Hippocampal formation (tissue), 2 donors: Measurements from ENCODE around the gene ATXN2L.
"Not testable (repeated sequence)": the region's sequence is repeated elsewhere in the genome, so short reads cannot be mapped to it uniquely, and the experiment has no call there.

Experiments used
- DNase-seq, 2 donors: peaks; one replicate each; lab custom pipeline; 2025; lab: John Stamatoyannopoulos, UW

ATXN2L gene

DNA sequence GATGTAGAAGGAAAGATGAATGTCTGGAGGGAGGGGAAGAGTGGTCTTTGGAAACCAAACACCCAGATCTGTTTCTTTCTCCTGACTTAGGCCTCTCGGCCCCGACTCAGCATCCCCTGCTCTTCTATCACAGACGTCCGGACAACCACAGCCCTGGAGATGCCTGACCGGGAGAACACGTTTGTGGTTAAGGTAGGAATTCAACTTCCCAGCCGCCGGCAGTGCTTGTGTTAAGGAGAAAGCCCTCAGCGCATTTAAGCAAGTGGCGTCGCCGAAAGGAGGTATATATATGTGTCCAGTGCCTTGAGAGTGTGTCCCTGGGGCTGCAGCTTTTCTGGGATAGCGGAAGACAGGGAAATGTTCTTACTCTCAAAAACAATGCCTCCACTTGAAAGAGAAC lies 44.4 kb downstream of the ATXN2L start:
- DNase-seq = no peak

GRCh38 chr16:28867646-28868045 lies 44.8 kb downstream of the ATXN2L start:
- DNase-seq = not testable (repeated sequence)

- no peak for DNase-seq
Measured at GRCh38 chr16:28869201-28869600, 46.4 kb downstream of the ATXN2L start.

- DNase-seq = no peak
Measured at GRCh38 chr16:28872952-28873351, 50.2 kb downstream of the ATXN2L start.

GRCh38 chr16:28873543-28874201 lies 50.9 kb downstream of the ATXN2L start:
- DNase-seq = no peak

GRCh38 chr16:28874406-28874805 lies 51.6 kb downstream of the ATXN2L start:
- no peak for DNase-seq

GRCh38 chr16:28875134-28876018 lies 52.6 kb downstream of the ATXN2L start:
- DNase-seq = no peak

DNA sequence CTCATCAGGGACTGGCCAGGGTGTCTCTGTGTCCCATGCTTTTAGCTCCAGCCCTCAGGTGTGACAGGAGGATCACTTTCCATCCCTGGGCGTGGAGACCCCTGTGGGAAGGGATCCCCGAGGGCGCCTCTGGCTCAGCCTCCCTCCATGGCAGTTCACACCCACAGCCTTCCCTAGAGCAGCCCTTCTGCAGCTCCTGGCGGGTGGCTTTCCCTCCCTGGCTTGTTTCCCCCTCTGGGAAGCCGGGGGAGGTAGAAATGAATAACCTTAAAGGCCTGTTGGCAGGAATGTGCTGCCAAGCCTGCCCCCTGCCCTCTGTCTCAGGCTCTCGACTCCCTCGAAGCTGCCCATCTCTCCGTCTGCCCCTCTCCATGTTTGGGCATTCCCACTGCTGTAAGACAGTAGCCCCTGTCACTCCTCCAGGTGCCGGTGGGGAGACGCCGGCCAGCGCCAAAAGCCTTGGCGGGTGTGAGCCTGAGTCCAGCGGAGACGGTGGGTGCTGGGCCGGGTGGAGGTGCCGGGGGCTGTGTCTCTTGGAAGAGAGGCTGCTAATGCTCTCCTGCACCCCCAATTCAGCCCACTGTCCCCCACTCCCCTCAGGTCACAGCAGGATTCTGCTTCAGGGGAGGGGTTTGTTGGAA lies 53.3 kb downstream of the ATXN2L start:
- DNase-seq = no peak

DNA sequence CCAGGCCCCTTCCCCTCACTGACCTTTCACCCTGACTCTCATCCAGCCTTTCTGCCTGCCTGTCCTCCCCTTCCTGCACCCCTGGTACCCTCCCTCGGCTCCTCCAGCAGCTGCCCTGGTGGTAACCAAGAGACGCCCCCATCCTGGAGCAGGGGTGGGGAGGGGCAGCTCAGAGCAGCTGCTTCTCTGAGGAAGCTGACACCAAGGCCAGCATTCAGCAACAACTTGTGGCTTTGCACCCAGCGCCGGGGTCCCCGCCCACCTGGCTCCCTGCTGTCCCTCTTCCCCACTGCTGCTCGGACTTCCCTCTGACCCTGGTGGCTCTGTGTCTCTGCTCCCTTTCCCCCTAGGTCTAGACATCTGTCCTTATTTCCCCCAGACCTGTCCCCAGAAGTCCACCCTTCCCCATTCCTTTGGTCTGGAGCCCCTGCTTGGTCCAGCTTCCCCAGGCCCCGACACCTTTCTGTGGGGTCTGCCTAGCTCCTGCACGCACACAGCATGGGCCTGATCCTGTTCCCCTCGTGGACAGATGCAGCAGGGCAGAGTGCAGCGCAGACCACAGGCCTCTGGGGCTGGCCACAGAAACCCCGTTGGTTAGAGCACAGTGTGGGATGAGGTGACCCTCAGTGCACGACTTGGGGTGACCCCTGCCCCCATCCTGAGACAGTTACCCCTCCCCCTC lies 54.3 kb downstream of the ATXN2L start:
- DNase-seq = no peak

DNA sequence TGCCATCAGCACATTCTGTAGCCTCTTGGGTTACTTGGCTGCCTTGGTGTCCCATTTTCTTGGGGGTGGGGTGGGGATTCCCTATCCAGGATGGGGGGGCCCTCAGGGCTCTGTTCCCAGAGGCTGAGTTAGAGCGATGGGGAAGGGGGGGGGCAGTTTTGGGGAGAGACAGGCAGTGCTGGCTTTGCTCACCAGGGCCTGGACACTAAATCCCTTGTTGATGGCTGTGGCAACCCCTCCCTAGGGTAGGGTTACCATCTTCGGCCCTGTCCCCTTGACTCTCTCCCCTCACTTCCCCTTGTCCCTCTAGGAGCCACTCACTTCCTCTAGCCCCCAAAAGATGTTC lies 54.8 kb downstream of the ATXN2L start:
- DNase-seq = no peak

- no peak for DNase-seq
Measured at GRCh38 chr16:28878083-28878926, 55.5 kb downstream of the ATXN2L start, which contains the start of gene ATP2A1. TSS of gene ATP2A1 (plus strand) at chr16:28878488. CDS start at chr16:28878672, 184 bp downstream.

GRCh38 chr16:28879261-28879840 lies 56.6 kb downstream of the ATXN2L start:
- no peak for DNase-seq

- peak; percentile 61 to 81 for DNase-seq
Measured at GRCh38 chr16:28879841-28880588, 57.2 kb downstream of the ATXN2L start.

- no peak for DNase-seq
Measured at GRCh38 chr16:28880589-28880915, 57.8 kb downstream of the ATXN2L start.

- no peak for DNase-seq
Measured at GRCh38 chr16:28880955-28881354, 58.2 kb downstream of the ATXN2L start.

- not testable (repeated sequence) for DNase-seq
Measured at GRCh38 chr16:28881565-28881964, 58.8 kb downstream of the ATXN2L start.

DNA sequence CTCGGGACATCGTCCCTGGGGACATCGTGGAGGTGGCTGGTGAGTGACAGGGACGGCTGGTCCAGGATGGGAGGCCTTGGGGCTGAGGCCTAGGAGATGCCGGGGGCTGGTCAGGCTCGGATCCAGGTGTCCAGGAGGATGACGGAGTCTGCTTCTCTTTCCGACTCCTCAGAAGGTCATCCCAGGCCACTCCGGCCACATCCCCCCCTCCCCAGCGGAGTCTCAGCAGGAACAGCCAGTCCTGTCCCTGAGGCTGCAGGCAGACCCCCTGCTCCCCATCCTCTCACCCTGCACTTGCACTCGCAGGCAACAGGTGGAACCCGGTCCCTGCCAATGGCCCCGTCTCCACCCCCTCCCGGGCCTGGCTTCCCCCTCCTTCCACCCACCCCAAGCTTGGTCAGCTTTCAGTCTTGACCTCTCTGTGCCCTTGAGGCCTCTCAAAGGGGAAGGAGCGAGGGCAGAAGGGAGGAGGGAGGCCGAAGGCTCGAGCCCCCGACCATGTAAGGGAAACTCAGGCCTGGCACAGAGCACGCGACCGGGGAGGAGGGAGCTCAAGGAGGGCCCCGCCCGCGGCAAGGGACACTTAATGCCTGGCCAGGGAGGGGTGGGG lies 59.9 kb downstream of the ATXN2L start:
- DNase-seq = no peak

GRCh38 chr16:28883221-28883996 lies 60.6 kb downstream of the ATXN2L start:
- DNase-seq = no peak

GRCh38 chr16:28884045-28884444 lies 61.2 kb downstream of the ATXN2L start:
- no peak for DNase-seq
